ENCODE measurements around the gene SMARCA2.

SMARCA2 gene

GRCh38 chr9:2066312-2067273 lies 51.4 kb downstream of the SMARCA2 start:
- Histone ChIP-seq H3K4me1 (ENCODE audit: control insufficient read depth, insufficient read depth, low read length, poor library complexity, severe bottlenecking) (no peaks in the 10 kb centered on the region), H3K9me3 (ENCODE audit: control insufficient read depth, low read length) (no peaks in the 10 kb centered on the region), H3K27ac (ENCODE audit: low read depth, low read length, severe bottlenecking) (no peak overlapping the region), H3K4me3 (ENCODE audit: extremely low read depth, insufficient read depth, low read length, poor library complexity, severe bottlenecking) (no peak overlapping the region), H3K36me3 (ENCODE audit: control insufficient read depth, insufficient read depth, low read length) (no peaks in the 10 kb centered on the region)
- 72 to 81% methylated on average over 3 to 5 of the region's 8 CpGs for WGBS, 2 experiments (ENCODE audit: insufficient coverage in 2 of 2)

- Histone ChIP-seq H3K4me1 (ENCODE audit: control insufficient read depth, insufficient read depth, low read length, poor library complexity, severe bottlenecking) (no peaks in the 10 kb centered on the region), H3K27ac (ENCODE audit: low read depth, low read length, severe bottlenecking) (no peak overlapping the region), H3K4me3 (ENCODE audit: extremely low read depth, insufficient read depth, low read length, poor library complexity, severe bottlenecking) (no peak overlapping the region), H3K36me3 (ENCODE audit: control insufficient read depth, insufficient read depth, low read length) (no peaks in the 10 kb centered on the region), H3K9me3 (ENCODE audit: control insufficient read depth, low read length) (no peaks in the 10 kb centered on the region)
- WGBS, 2 experiments (ENCODE audit: insufficient coverage in 2 of 2) = 87 to 90% methylated on average over 7 of the region's 8 CpGs
Observed at GRCh38 chr9:2072752-2073405, 57.7 kb downstream of the SMARCA2 start.

- H3K36me3 ChIP-seq (ENCODE audit: control insufficient read depth, insufficient read depth, low read length) = no peaks in the 10 kb centered on the region
- H3K4me1 ChIP-seq (ENCODE audit: control insufficient read depth, insufficient read depth, low read length, poor library complexity, severe bottlenecking) = no peaks in the 10 kb centered on the region
- H3K9me3 ChIP-seq (ENCODE audit: control insufficient read depth, low read length) = no peaks in the 10 kb centered on the region
- no peak overlapping the region for H3K4me3 ChIP-seq (ENCODE audit: extremely low read depth, insufficient read depth, low read length, poor library complexity, severe bottlenecking)
- no CpG with 5 or more reads among the region's 2 CpGs for WGBS, 2 experiments (ENCODE audit: insufficient coverage in 2 of 2)
- no peak overlapping the region for H3K27ac ChIP-seq (ENCODE audit: low read depth, low read length, severe bottlenecking)
Observed at GRCh38 chr9:2082772-2083171, 67.6 kb downstream of the SMARCA2 start.

- H3K36me3 ChIP-seq (ENCODE audit: control insufficient read depth, insufficient read depth, low read length) = no peaks in the 10 kb centered on the region
- WGBS, 2 experiments (ENCODE audit: insufficient coverage in 2 of 2) = 87 to 100% methylated on average over 2 to 5 of the region's 6 CpGs
- H3K9me3 ChIP-seq (ENCODE audit: control insufficient read depth, low read length) = no peaks in the 10 kb centered on the region
- H3K27ac ChIP-seq (ENCODE audit: low read depth, low read length, severe bottlenecking) = no peak overlapping the region
- H3K4me1 ChIP-seq (ENCODE audit: control insufficient read depth, insufficient read depth, low read length, poor library complexity, severe bottlenecking) = no peaks in the 10 kb centered on the region
- no peak overlapping the region for H3K4me3 ChIP-seq (ENCODE audit: extremely low read depth, insufficient read depth, low read length, poor library complexity, severe bottlenecking)
Observed at GRCh38 chr9:2083479-2083878, 68.3 kb downstream of the SMARCA2 start.

- Histone ChIP-seq H3K36me3 (ENCODE audit: control insufficient read depth, insufficient read depth, low read length) (no peaks in the 10 kb centered on the region), H3K9me3 (ENCODE audit: control insufficient read depth, low read length) (no peaks in the 10 kb centered on the region), H3K4me1 (ENCODE audit: control insufficient read depth, insufficient read depth, low read length, poor library complexity, severe bottlenecking) (no peaks in the 10 kb centered on the region), H3K4me3 (ENCODE audit: extremely low read depth, insufficient read depth, low read length, poor library complexity, severe bottlenecking) (no peak overlapping the region), H3K27ac (ENCODE audit: low read depth, low read length, severe bottlenecking) (no peak overlapping the region)
- 95 to 96% methylated on average over 5 of the region's 6 CpGs for WGBS, 2 experiments (ENCODE audit: insufficient coverage in 2 of 2)
Observed at GRCh38 chr9:2085716-2086115, 70.6 kb downstream of the SMARCA2 start.

- no peak overlapping the region for H3K27ac ChIP-seq (ENCODE audit: low read depth, low read length, severe bottlenecking)
- H3K4me3 ChIP-seq (ENCODE audit: extremely low read depth, insufficient read depth, low read length, poor library complexity, severe bottlenecking) = no peak overlapping the region
- H3K9me3 ChIP-seq (ENCODE audit: control insufficient read depth, low read length) = no peaks in the 10 kb centered on the region
- no peaks in the 10 kb centered on the region for H3K36me3 ChIP-seq (ENCODE audit: control insufficient read depth, insufficient read depth, low read length)
- 95 to 100% methylated on average over 2 to 4 of the region's 5 CpGs for WGBS, 2 experiments (ENCODE audit: insufficient coverage in 2 of 2)
- no peaks in the 10 kb centered on the region for H3K4me1 ChIP-seq (ENCODE audit: control insufficient read depth, insufficient read depth, low read length, poor library complexity, severe bottlenecking)
Observed at GRCh38 chr9:2086116-2086515, 71.0 kb downstream of the SMARCA2 start.

- H3K4me1 ChIP-seq (ENCODE audit: control insufficient read depth, insufficient read depth, low read length, poor library complexity, severe bottlenecking) = no peaks in the 10 kb centered on the region
- H3K9me3 ChIP-seq (ENCODE audit: control insufficient read depth, low read length) = no peaks in the 10 kb centered on the region
- no peak overlapping the region for H3K27ac ChIP-seq (ENCODE audit: low read depth, low read length, severe bottlenecking)
- no peaks in the 10 kb centered on the region for H3K36me3 ChIP-seq (ENCODE audit: control insufficient read depth, insufficient read depth, low read length)
- WGBS, 2 experiments (ENCODE audit: insufficient coverage in 2 of 2) = 80 to 94% methylated on average over 2 to 3 of the region's 3 CpGs
- no peak overlapping the region for H3K4me3 ChIP-seq (ENCODE audit: extremely low read depth, insufficient read depth, low read length, poor library complexity, severe bottlenecking)
Observed at GRCh38 chr9:2086971-2087370, 71.8 kb downstream of the SMARCA2 start.

GRCh38 chr9:2087500-2088313 lies 72.6 kb downstream of the SMARCA2 start:
- H3K4me1 ChIP-seq (ENCODE audit: control insufficient read depth, insufficient read depth, low read length, poor library complexity, severe bottlenecking) = no peaks in the 10 kb centered on the region
- H3K27ac ChIP-seq (ENCODE audit: low read depth, low read length, severe bottlenecking) = no peak overlapping the region
- no peaks in the 10 kb centered on the region for H3K36me3 ChIP-seq (ENCODE audit: control insufficient read depth, insufficient read depth, low read length)
- H3K4me3 ChIP-seq (ENCODE audit: extremely low read depth, insufficient read depth, low read length, poor library complexity, severe bottlenecking) = no peak overlapping the region
- WGBS, 2 experiments (ENCODE audit: insufficient coverage in 2 of 2) = 65 to 67% methylated on average over 4 to 5 of the region's 6 CpGs
- H3K9me3 ChIP-seq (ENCODE audit: control insufficient read depth, low read length) = no peaks in the 10 kb centered on the region

GRCh38 chr9:2093920-2094597 lies 78.9 kb downstream of the SMARCA2 start:
- Histone ChIP-seq H3K9me3 (ENCODE audit: control insufficient read depth, low read length) (no peaks in the 10 kb centered on the region), H3K4me3 (ENCODE audit: extremely low read depth, insufficient read depth, low read length, poor library complexity, severe bottlenecking) (no peak overlapping the region), H3K4me1 (ENCODE audit: control insufficient read depth, insufficient read depth, low read length, poor library complexity, severe bottlenecking) (peaks cover 9% of the 10 kb centered on the region), H3K36me3 (ENCODE audit: control insufficient read depth, insufficient read depth, low read length) (no peaks in the 10 kb centered on the region), H3K27ac (ENCODE audit: low read depth, low read length, severe bottlenecking) (no peak overlapping the region)
- 0 to 14% methylated on average over 1 of the region's 2 CpGs for WGBS, 2 experiments (ENCODE audit: insufficient coverage in 2 of 2)

GRCh38 chr9:2096376-2096970 lies 81.3 kb downstream of the SMARCA2 start:
- H3K4me1 ChIP-seq (ENCODE audit: control insufficient read depth, insufficient read depth, low read length, poor library complexity, severe bottlenecking) = peaks cover 9% of the 10 kb centered on the region
- H3K4me3 ChIP-seq (ENCODE audit: extremely low read depth, insufficient read depth, low read length, poor library complexity, severe bottlenecking) = no peak overlapping the region
- no peaks in the 10 kb centered on the region for H3K36me3 ChIP-seq (ENCODE audit: control insufficient read depth, insufficient read depth, low read length)
- WGBS, 2 experiments (ENCODE audit: insufficient coverage in 2 of 2) = 80 to 88% methylated on average over 5 of the region's 6 CpGs
- H3K9me3 ChIP-seq (ENCODE audit: control insufficient read depth, low read length) = no peaks in the 10 kb centered on the region
- H3K27ac ChIP-seq (ENCODE audit: low read depth, low read length, severe bottlenecking) = no peak overlapping the region

Measured in mesodermal cell (in vitro differentiated cells).